Measurements from ENCODE around the gene SEM1.
"Not testable (repeated sequence)": the region's sequence is repeated elsewhere in the genome, so short reads cannot be mapped to it uniquely, and the experiment has no call there.

The SEM1 gene

GRCh38 chr7:96700516-96700915 lies 9.1 kb downstream of the SEM1 start:
- no peak for DNase-seq

GRCh38 chr7:96699219-96699871 lies 10.3 kb downstream of the SEM1 start:
- no peak for DNase-seq

- not testable (repeated sequence) for DNase-seq
These were observed 11.2 kb downstream of the SEM1 start for GRCh38 chr7:96698449-96698848.

GRCh38 chr7:96697822-96698221 lies 11.8 kb downstream of the SEM1 start:
- no peak for DNase-seq

- DNase-seq: no peak
These were observed 14.1 kb downstream of the SEM1 start for GRCh38 chr7:96695581-96695980.

- DNase-seq: no peak
These were observed 15.6 kb downstream of the SEM1 start for GRCh38 chr7:96694082-96694481.

- no peak for DNase-seq
These were observed 17.9 kb downstream of the SEM1 start for GRCh38 chr7:96691702-96692101.

GRCh38 chr7:96689414-96689813 lies 20.2 kb downstream of the SEM1 start:
- no peak for DNase-seq

GRCh38 chr7:96686305-96686704 lies 23.3 kb downstream of the SEM1 start:
- DNase-seq: no peak

GRCh38 chr7:96685755-96686154 lies 23.9 kb downstream of the SEM1 start:
- no peak for DNase-seq

- no peak for DNase-seq
These were observed 24.3 kb downstream of the SEM1 start for GRCh38 chr7:96685353-96685752.

GRCh38 chr7:96679886-96680285 lies 29.8 kb downstream of the SEM1 start:
- no peak for DNase-seq

- DNase-seq: no peak
These were observed 32.7 kb downstream of the SEM1 start for GRCh38 chr7:96676919-96677318.

- no peak for DNase-seq
These were observed 34.1 kb downstream of the SEM1 start for GRCh38 chr7:96675548-96675947.

- DNase-seq: no peak
These were observed 35.1 kb downstream of the SEM1 start for GRCh38 chr7:96674565-96674964.

- DNase-seq: no peak
These were observed 37.8 kb downstream of the SEM1 start for GRCh38 chr7:96671854-96672253.

- DNase-seq: no peak
These were observed 39.0 kb downstream of the SEM1 start for GRCh38 chr7:96670338-96671289.

GRCh38 chr7:96669812-96670211 lies 39.8 kb downstream of the SEM1 start:
- DNase-seq: no peak

- no peak for DNase-seq
These were observed 42.6 kb downstream of the SEM1 start for GRCh38 chr7:96667026-96667425.

- no peak for DNase-seq
These were observed 44.0 kb downstream of the SEM1 start for GRCh38 chr7:96665689-96666088.

- DNase-seq: no peak
These were observed 44.9 kb downstream of the SEM1 start for GRCh38 chr7:96664793-96665192.

- no peak for DNase-seq
These were observed 45.7 kb downstream of the SEM1 start for GRCh38 chr7:96663871-96664445.

GRCh38 chr7:96663457-96663856 lies 46.2 kb downstream of the SEM1 start:
- DNase-seq: no peak

- not testable (repeated sequence) for DNase-seq
These were observed 47.5 kb downstream of the SEM1 start for GRCh38 chr7:96662151-96662550.

All from NCI-H2029 (cell line).